Activated CD4-positive, alpha-beta memory T cell treated with anti-CD3 and anti-CD28 coated beads, Interleukin-2, amount 10 ng/mL, durations not matched to agents 7 days and 5 days (primary cell): ENCODE measurements around the gene FAM193A. TPM values are rescaled to one million over a fixed set of nuclear protein-coding genes. Genes with fewer than 3 reads are reported as not detected.

Source experiments
- CTCF ChIA-PET: fragments of 350-600 bp; sonication (Branson Sonifier 250); formaldehyde crosslinking; loops from one replicate; lab custom pipeline; 2021; ENCODE audit warnings: antibody characterized with exemption, inconsistent platforms; lab: Charles Lee
- POLR2A ChIA-PET: fragments of 350-600 bp; sonication (Branson Sonifier 250); formaldehyde crosslinking; loops from one replicate; lab custom pipeline; 2021; ENCODE audit warnings: antibody characterized with exemption; lab: Charles Lee
- DNase-seq: peaks from one replicate; pipeline ENCODE4 v3.0.0-alpha.2; 2020
- H3K27ac Mint-ChIP-seq: one replicate; pipeline ENCODE4 v1.8.0; 2021; ENCODE audit warnings: mild to moderate bottlenecking, mixed read lengths
- H3K27me3 Mint-ChIP-seq: one replicate; pipeline ENCODE4 v1.8.0; 2021; ENCODE audit warnings: mixed read lengths
- H3K36me3 Mint-ChIP-seq: one replicate; pipeline ENCODE4 v1.8.0; 2021; ENCODE audit warnings: low read depth, mixed read lengths
- H3K4me1 Mint-ChIP-seq: one replicate; pipeline ENCODE4 v1.8.0; 2021; ENCODE audit warnings: mixed read lengths
- H3K4me3 Mint-ChIP-seq: one replicate; pipeline ENCODE4 v1.8.0; 2021; ENCODE audit warnings: mild to moderate bottlenecking, mixed read lengths
- H3K9me3 Mint-ChIP-seq: one replicate; pipeline ENCODE4 v1.8.0; 2021; ENCODE audit warnings: mixed read lengths
- total RNA-seq, 2 experiments: library from RNA; stranded (reverse); gene quantifications; one replicate each; pipeline ENCODE4 v1.2.3, GENCODE V29; 2021

Gene FAM193A
- total RNA-seq, 2 experiments from 2014 or later, result 27.4 to 27.9 TPM

GRCh38 chr4:2700031-2700430 is 163.6 kb downstream of the FAM193A start:
- DNase-seq, result no peak
- no peaks in the 10 kb centered on the region for H3K4me1 Mint-ChIP-seq
- POLR2A ChIA-PET, result interaction anchor here (0.7 kb wide), 1 partner anchor 20 kb away, joined by 3 read pairs; no protein-coding TSS in a partner anchor
- H3K27ac Mint-ChIP-seq, result no peak overlapping the region
- H3K27me3 Mint-ChIP-seq, result no peaks in the 10 kb centered on the region
- CTCF ChIA-PET, result no interaction called here
- H3K36me3 Mint-ChIP-seq, result peaks cover 59% of the 10 kb centered on the region
- H3K9me3 Mint-ChIP-seq, result no peaks in the 10 kb centered on the region
- no peak overlapping the region for H3K4me3 Mint-ChIP-seq

GRCh38 chr4:2702361-2702760 is 165.9 kb downstream of the FAM193A start:
- peaks cover 56% of the 10 kb centered on the region for H3K36me3 Mint-ChIP-seq
- no peaks in the 10 kb centered on the region for H3K27me3 Mint-ChIP-seq
- H3K4me1 Mint-ChIP-seq, result no peaks in the 10 kb centered on the region
- POLR2A ChIA-PET, result no interaction called here
- H3K9me3 Mint-ChIP-seq, result no peaks in the 10 kb centered on the region
- no peak overlapping the region for H3K27ac Mint-ChIP-seq
- CTCF ChIA-PET, result interaction anchor here (0.7 kb wide), 1 partner anchor 40 kb away, joined by 3 read pairs; no protein-coding TSS in a partner anchor
- H3K4me3 Mint-ChIP-seq, result no peak overlapping the region
- no peak for DNase-seq

GRCh38 chr4:2702770-2703169 is 166.3 kb downstream of the FAM193A start:
- ChIA-PET CTCF (no interaction called here), POLR2A (no interaction called here)
- Mint-ChIP-seq H3K4me1 (no peaks in the 10 kb centered on the region), H3K27me3 (no peaks in the 10 kb centered on the region), H3K27ac (peak overlapping the region; percentile 9), H3K4me3 (no peak overlapping the region), H3K9me3 (no peaks in the 10 kb centered on the region), H3K36me3 (peaks cover 56% of the 10 kb centered on the region)
- DNase-seq, result no peak

GRCh38 chr4:2712261-2712842 is 175.9 kb downstream of the FAM193A start:
- CTCF ChIA-PET, result no interaction called here
- Mint-ChIP-seq H3K27ac (no peak overlapping the region), H3K36me3 (peaks cover 20% of the 10 kb centered on the region), H3K4me1 (peaks cover 21% of the 10 kb centered on the region), H3K4me3 (no peak overlapping the region), H3K27me3 (no peaks in the 10 kb centered on the region), H3K9me3 (no peaks in the 10 kb centered on the region)
- POLR2A ChIA-PET, result no interaction called here
- no peak for DNase-seq

GRCh38 chr4:2713337-2713736 is 176.9 kb downstream of the FAM193A start:
- Mint-ChIP-seq H3K4me1 (peaks cover 21% of the 10 kb centered on the region), H3K4me3 (no peak overlapping the region), H3K27ac (peak overlapping the region; percentile 69), H3K9me3 (no peaks in the 10 kb centered on the region), H3K27me3 (no peaks in the 10 kb centered on the region), H3K36me3 (peaks cover 25% of the 10 kb centered on the region)
- ChIA-PET POLR2A (interaction anchor here (0.8 to 1.3 kb wide), 2 partner anchors 9 to 32 kb away, joined by 3 read pairs; no protein-coding TSS in a partner anchor), CTCF (no interaction called here)
- no peak for DNase-seq

GRCh38 chr4:2714061-2714770 is 177.8 kb downstream of the FAM193A start:
- Mint-ChIP-seq H3K27me3 (no peaks in the 10 kb centered on the region), H3K9me3 (no peaks in the 10 kb centered on the region), H3K36me3 (peaks cover 29% of the 10 kb centered on the region), H3K27ac (peak overlapping the region; percentile 69), H3K4me1 (peaks cover 21% of the 10 kb centered on the region), H3K4me3 (no peak overlapping the region)
- DNase-seq, result peak; percentile 49
- POLR2A ChIA-PET, result interaction anchor here (0.8 to 1.3 kb wide), 2 partner anchors 10 to 31 kb away, joined by 3 read pairs; no protein-coding TSS in a partner anchor
- CTCF ChIA-PET, result no interaction called here

GRCh38 chr4:2714918-2715317 is 178.5 kb downstream of the FAM193A start:
- Mint-ChIP-seq H3K27ac (no peak overlapping the region), H3K9me3 (no peaks in the 10 kb centered on the region), H3K36me3 (peaks cover 30% of the 10 kb centered on the region), H3K27me3 (no peaks in the 10 kb centered on the region), H3K4me3 (no peak overlapping the region), H3K4me1 (peaks cover 21% of the 10 kb centered on the region)
- CTCF ChIA-PET, result no interaction called here
- no peak for DNase-seq
- POLR2A ChIA-PET, result interaction anchor here (0.6 kb wide), 1 partner anchor 181 kb away, joined by 3 read pairs; no protein-coding TSS in a partner anchor

GRCh38 chr4:2715426-2715825 is 179.0 kb downstream of the FAM193A start:
- H3K9me3 Mint-ChIP-seq, result no peaks in the 10 kb centered on the region
- no peaks in the 10 kb centered on the region for H3K27me3 Mint-ChIP-seq
- ChIA-PET POLR2A (interaction anchor here (0.6 kb wide), 1 partner anchor 182 kb away, joined by 3 read pairs; no protein-coding TSS in a partner anchor), CTCF (no interaction called here)
- no peak for DNase-seq
- H3K4me3 Mint-ChIP-seq, result no peak overlapping the region
- no peak overlapping the region for H3K27ac Mint-ChIP-seq
- H3K36me3 Mint-ChIP-seq, result peaks cover 30% of the 10 kb centered on the region
- peaks cover 21% of the 10 kb centered on the region for H3K4me1 Mint-ChIP-seq

- no peaks in the 10 kb centered on the region for H3K9me3 Mint-ChIP-seq
- H3K27me3 Mint-ChIP-seq, result no peaks in the 10 kb centered on the region
- ChIA-PET CTCF (no interaction called here), POLR2A (no interaction called here)
- no peak overlapping the region for H3K4me3 Mint-ChIP-seq
- H3K4me1 Mint-ChIP-seq, result peaks cover 21% of the 10 kb centered on the region
- peaks cover 35% of the 10 kb centered on the region for H3K36me3 Mint-ChIP-seq
- no peak overlapping the region for H3K27ac Mint-ChIP-seq
- no peak for DNase-seq
Measured at GRCh38 chr4:2716236-2716635, 179.8 kb downstream of the FAM193A start.

GRCh38 chr4:2721586-2721985 is 185.1 kb downstream of the FAM193A start:
- CTCF ChIA-PET, result no interaction called here

GRCh38 chr4:2722033-2722432 is 185.6 kb downstream of the FAM193A start:
- peaks cover 25% of the 10 kb centered on the region for H3K36me3 Mint-ChIP-seq
- DNase-seq, result no peak

More at GRCh38 chr4:2721586-2721985, 185.1 kb downstream of the FAM193A start:
- Mint-ChIP-seq H3K4me3 (no peak overlapping the region), H3K9me3 (no peaks in the 10 kb centered on the region), H3K36me3 (peaks cover 25% of the 10 kb centered on the region), H3K4me1 (peaks cover 9% of the 10 kb centered on the region), H3K27ac (no peak overlapping the region), H3K27me3 (no peaks in the 10 kb centered on the region)
- POLR2A ChIA-PET, result no interaction called here
- no peak for DNase-seq

GRCh38 chr4:2723751-2724150 is 187.3 kb downstream of the FAM193A start:
- ChIA-PET CTCF (no interaction called here), POLR2A (interaction anchor here (0.7 to 1.5 kb wide), 2 partner anchors 32 to 224 kb away, joined by 3 to 4 read pairs; no protein-coding TSS in a partner anchor)
- no peak for DNase-seq
- Mint-ChIP-seq H3K36me3 (peaks cover 20% of the 10 kb centered on the region), H3K4me3 (no peak overlapping the region), H3K27ac (no peak overlapping the region), H3K27me3 (no peaks in the 10 kb centered on the region), H3K9me3 (no peaks in the 10 kb centered on the region), H3K4me1 (peaks cover 9% of the 10 kb centered on the region)

More at GRCh38 chr4:2722033-2722432, 185.6 kb downstream of the FAM193A start:
- H3K4me3 Mint-ChIP-seq, result no peak overlapping the region
- CTCF ChIA-PET, result no interaction called here
- peak overlapping the region; percentile 1 for H3K27ac Mint-ChIP-seq
- H3K9me3 Mint-ChIP-seq, result no peaks in the 10 kb centered on the region
- peaks cover 9% of the 10 kb centered on the region for H3K4me1 Mint-ChIP-seq
- H3K27me3 Mint-ChIP-seq, result no peaks in the 10 kb centered on the region
- POLR2A ChIA-PET, result no interaction called here

GRCh38 chr4:2725380-2725779 is 188.9 kb downstream of the FAM193A start:
- H3K9me3 Mint-ChIP-seq, result no peaks in the 10 kb centered on the region
- H3K4me1 Mint-ChIP-seq, result peaks cover 9% of the 10 kb centered on the region
- peaks cover 22% of the 10 kb centered on the region for H3K36me3 Mint-ChIP-seq
- no peak overlapping the region for H3K27ac Mint-ChIP-seq
- no peak for DNase-seq
- CTCF ChIA-PET, result interaction anchor here (0.7 kb wide), 1 partner anchor 20 kb away, joined by 5 read pairs; no protein-coding TSS in a partner anchor
- no peak overlapping the region for H3K4me3 Mint-ChIP-seq
- no peaks in the 10 kb centered on the region for H3K27me3 Mint-ChIP-seq
- POLR2A ChIA-PET, result interaction anchor here (0.9 kb wide), 1 partner anchor 256 kb away, joined by 3 read pairs; the partner anchor contains the start of gene RNF4
